Measurements from ENCODE around the gene KCNH1. TPM values are rescaled to one million over a fixed set of nuclear protein-coding genes. Genes with fewer than 3 reads are reported as not detected.

Gene KCNH1
- total RNA-seq, 1 experiment from 2014 or later, result not detected

DNA sequence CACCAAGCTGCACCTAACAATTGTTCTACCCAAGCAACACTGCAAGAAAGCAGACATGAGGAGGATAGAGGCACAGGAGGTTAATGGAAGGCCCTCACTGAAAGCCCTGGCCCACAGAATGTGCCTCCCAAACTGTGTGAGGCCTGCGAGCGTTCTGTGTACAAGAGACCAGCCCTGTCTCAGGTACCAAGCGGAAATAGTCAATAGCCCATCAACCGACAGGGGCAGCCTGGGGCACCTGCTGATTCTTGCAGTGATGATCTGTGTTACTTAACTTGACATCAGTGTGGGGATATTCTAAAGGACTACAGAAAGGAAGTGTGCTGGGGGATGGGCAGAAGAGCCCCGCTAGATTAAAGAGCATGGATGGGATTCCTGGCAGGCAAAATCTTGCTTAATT, 392.4 kb downstream of the KCNH1 start:
- ChIA-PET RAD21 (ENCODE audit: low non-redundant PET in 1 of 2, low total read pairs in 2 of 2, uncharacterized antibody in 2 of 2, unreplicated experiment in 2 of 2) (no interaction called here), CTCF (no interaction called here), POLR2A (no interaction called here)
- ATAC-seq (no peak), DNase-seq (ENCODE audit: low read depth, low spot score) (no peak)
- H3K9me2 ChIP-seq (ENCODE audit: insufficient read depth), result no peaks in the 10 kb centered on the region
- H3K79me2 ChIP-seq (ENCODE audit: insufficient read depth, low read length), result no peaks in the 10 kb centered on the region
- no peak overlapping the region for H3K4me3 ChIP-seq (replicated peaks in 1 of 2; ENCODE audit: low read depth in 1 of 2, low read length in 2 of 2)
- intact Hi-C loops (cut with micrococcal nuclease), result no loop called here
- no peak overlapping the region for H3K9ac ChIP-seq (ENCODE audit: low read length)
- H3K9me3 ChIP-seq (ENCODE audit: control insufficient read depth in 1 of 2, insufficient read depth in 1 of 2, low read depth in 1 of 2, low read length in 2 of 2), result no peaks in the 10 kb centered on the region
- TF ChIP-seq SP1 (IDR thresholded peaks at IDR 0.05; ENCODE audit: low read depth) (no peak), ZNF274 (IDR thresholded peaks at IDR 0.05; ENCODE audit: low read depth, low read length) (no peak), SRF (IDR thresholded peaks at IDR 0.05; ENCODE audit: low read depth) (no peak), JUND (IDR thresholded peaks at IDR 0.05) (no peak), EZH2phosphoT487 (IDR thresholded peaks at IDR 0.05; ENCODE audit: borderline replicate concordance) (no peak), POLR2AphosphoS5 (IDR thresholded peaks at IDR 0.05; ENCODE audit: low read depth, low read length) (no peak), TCF7L2 (IDR thresholded peaks at IDR 0.05; ENCODE audit: borderline replicate concordance, extremely low read depth, insufficient read depth, insufficient read length) (no peak), FOSL1 (IDR thresholded peaks at IDR 0.05; ENCODE audit: low read depth) (no peak), SIN3A (IDR thresholded peaks at IDR 0.05; ENCODE audit: low read depth) (no peak), CEBPB (IDR thresholded peaks at IDR 0.05; ENCODE audit: low read depth) (no peak), EZH2 (IDR thresholded peaks at IDR 0.05) (no peak), CBX3 (IDR thresholded peaks at IDR 0.05; ENCODE audit: low read depth) (no peak)
- TF ChIP-seq, protein P1, sequence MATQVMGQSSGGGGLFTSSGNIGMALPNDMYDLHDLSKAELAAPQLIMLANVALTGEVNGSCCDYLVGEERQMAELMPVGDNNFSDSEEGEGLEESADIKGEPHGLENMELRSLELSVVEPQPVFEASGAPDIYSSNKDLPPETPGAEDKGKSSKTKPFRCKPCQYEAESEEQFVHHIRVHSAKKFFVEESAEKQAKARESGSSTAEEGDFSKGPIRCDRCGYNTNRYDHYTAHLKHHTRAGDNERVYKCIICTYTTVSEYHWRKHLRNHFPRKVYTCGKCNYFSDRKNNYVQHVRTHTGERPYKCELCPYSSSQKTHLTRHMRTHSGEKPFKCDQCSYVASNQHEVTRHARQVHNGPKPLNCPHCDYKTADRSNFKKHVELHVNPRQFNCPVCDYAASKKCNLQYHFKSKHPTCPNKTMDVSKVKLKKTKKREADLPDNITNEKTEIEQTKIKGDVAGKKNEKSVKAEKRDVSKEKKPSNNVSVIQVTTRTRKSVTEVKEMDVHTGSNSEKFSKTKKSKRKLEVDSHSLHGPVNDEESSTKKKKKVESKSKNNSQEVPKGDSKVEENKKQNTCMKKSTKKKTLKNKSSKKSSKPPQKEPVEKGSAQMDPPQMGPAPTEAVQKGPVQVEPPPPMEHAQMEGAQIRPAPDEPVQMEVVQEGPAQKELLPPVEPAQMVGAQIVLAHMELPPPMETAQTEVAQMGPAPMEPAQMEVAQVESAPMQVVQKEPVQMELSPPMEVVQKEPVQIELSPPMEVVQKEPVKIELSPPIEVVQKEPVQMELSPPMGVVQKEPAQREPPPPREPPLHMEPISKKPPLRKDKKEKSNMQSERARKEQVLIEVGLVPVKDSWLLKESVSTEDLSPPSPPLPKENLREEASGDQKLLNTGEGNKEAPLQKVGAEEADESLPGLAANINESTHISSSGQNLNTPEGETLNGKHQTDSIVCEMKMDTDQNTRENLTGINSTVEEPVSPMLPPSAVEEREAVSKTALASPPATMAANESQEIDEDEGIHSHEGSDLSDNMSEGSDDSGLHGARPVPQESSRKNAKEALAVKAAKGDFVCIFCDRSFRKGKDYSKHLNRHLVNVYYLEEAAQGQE (IDR thresholded peaks at IDR 0.05; ENCODE audit: low read depth), result no peak
- TF ChIP-seq, protein P2, sequence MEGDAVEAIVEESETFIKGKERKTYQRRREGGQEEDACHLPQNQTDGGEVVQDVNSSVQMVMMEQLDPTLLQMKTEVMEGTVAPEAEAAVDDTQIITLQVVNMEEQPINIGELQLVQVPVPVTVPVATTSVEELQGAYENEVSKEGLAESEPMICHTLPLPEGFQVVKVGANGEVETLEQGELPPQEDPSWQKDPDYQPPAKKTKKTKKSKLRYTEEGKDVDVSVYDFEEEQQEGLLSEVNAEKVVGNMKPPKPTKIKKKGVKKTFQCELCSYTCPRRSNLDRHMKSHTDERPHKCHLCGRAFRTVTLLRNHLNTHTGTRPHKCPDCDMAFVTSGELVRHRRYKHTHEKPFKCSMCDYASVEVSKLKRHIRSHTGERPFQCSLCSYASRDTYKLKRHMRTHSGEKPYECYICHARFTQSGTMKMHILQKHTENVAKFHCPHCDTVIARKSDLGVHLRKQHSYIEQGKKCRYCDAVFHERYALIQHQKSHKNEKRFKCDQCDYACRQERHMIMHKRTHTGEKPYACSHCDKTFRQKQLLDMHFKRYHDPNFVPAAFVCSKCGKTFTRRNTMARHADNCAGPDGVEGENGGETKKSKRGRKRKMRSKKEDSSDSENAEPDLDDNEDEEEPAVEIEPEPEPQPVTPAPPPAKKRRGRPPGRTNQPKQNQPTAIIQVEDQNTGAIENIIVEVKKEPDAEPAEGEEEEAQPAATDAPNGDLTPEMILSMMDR (IDR thresholded peaks at IDR 0.05 in 2 of 3, conservative IDR thresholded peaks at IDR 0.05 in 1 of 3; ENCODE audit: borderline replicate concordance in 1 of 3, insufficient read depth in 1 of 3, low read depth in 2 of 3, low read length in 2 of 3), result no peak
- TF ChIP-seq, protein P3, sequence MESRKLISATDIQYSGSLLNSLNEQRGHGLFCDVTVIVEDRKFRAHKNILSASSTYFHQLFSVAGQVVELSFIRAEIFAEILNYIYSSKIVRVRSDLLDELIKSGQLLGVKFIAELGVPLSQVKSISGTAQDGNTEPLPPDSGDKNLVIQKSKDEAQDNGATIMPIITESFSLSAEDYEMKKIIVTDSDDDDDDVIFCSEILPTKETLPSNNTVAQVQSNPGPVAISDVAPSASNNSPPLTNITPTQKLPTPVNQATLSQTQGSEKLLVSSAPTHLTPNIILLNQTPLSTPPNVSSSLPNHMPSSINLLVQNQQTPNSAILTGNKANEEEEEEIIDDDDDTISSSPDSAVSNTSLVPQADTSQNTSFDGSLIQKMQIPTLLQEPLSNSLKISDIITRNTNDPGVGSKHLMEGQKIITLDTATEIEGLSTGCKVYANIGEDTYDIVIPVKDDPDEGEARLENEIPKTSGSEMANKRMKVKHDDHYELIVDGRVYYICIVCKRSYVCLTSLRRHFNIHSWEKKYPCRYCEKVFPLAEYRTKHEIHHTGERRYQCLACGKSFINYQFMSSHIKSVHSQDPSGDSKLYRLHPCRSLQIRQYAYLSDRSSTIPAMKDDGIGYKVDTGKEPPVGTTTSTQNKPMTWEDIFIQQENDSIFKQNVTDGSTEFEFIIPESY (IDR thresholded peaks at IDR 0.05; ENCODE audit: extremely low read depth, insufficient replicate concordance, low read length), result no peak
- peaks cover 13% of the 10 kb centered on the region; the same call in 1 of the 2 replicates for H3K27me3 ChIP-seq (ENCODE audit: insufficient read depth, low read length)
- H3K4me2 ChIP-seq (ENCODE audit: low read length), result no peak overlapping the region
- no peaks in the 10 kb centered on the region for H4K20me1 ChIP-seq (ENCODE audit: insufficient read depth)
- no TSS peak for BruUV-seq (replicated peaks)
- H3K36me3 ChIP-seq (ENCODE audit: control insufficient read depth in 1 of 2, insufficient read depth in 2 of 2, low read length in 2 of 2), result no peaks in the 10 kb centered on the region
- H2AFZ ChIP-seq (ENCODE audit: low read depth, low read length, poor library complexity, severe bottlenecking), result no peak overlapping the region
- no peak overlapping the region for H3K27ac ChIP-seq (ENCODE audit: low read depth, low read length)
- H3K4me1 ChIP-seq (ENCODE audit: control insufficient read depth in 1 of 2, insufficient read depth in 2 of 2, low read length in 2 of 2), result no peaks in the 10 kb centered on the region

Measured in HCT116 (cell line).